Measurements from ENCODE around the gene CPED1. TPM values are rescaled to one million over a fixed set of nuclear protein-coding genes. Genes with fewer than 3 reads are reported as not detected.

The CPED1 gene
- total RNA-seq, 1 experiment from 2014 or later: 1.8 TPM

DNA sequence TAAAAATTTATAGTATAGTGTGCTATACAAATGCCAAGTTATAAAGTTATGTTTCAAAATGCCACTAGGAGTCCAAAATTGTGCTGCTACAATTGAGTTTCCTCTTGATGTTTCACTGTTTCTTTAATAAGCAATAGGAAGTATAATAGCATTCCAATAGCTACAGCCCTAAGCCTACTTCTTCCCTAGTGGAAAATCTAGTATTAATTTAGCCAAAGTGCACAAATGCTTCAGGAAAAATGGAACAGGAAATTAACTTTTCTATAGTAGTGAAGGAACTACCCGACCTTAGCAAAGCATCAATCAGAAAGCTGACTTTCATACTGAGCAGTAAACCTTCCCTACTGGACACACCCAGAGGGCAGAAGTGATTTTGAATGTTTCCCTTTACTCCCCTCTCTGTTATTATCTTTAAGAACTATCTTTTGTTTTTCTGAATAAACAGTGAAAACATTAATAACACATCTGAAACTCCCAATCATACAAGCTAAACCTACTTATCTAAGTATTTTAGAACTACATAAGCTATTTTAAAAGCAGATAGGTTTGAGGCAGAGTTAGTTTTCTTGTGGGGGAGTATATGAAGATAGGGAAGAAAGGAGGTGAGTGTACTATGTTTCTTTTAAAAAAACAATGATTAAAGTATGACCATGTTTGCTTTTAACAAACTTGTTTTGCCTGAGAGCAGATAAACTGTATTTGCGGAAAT, 13.7 kb downstream of the CPED1 start:
- TF ChIP-seq EZH2 (IDR thresholded peaks at IDR 0.05; ENCODE audit: low read length, unreplicated experiment): no peak
- TF ChIP-seq, protein P1, sequence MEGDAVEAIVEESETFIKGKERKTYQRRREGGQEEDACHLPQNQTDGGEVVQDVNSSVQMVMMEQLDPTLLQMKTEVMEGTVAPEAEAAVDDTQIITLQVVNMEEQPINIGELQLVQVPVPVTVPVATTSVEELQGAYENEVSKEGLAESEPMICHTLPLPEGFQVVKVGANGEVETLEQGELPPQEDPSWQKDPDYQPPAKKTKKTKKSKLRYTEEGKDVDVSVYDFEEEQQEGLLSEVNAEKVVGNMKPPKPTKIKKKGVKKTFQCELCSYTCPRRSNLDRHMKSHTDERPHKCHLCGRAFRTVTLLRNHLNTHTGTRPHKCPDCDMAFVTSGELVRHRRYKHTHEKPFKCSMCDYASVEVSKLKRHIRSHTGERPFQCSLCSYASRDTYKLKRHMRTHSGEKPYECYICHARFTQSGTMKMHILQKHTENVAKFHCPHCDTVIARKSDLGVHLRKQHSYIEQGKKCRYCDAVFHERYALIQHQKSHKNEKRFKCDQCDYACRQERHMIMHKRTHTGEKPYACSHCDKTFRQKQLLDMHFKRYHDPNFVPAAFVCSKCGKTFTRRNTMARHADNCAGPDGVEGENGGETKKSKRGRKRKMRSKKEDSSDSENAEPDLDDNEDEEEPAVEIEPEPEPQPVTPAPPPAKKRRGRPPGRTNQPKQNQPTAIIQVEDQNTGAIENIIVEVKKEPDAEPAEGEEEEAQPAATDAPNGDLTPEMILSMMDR (conservative IDR thresholded peaks at IDR 0.05; ENCODE audit: low read depth, low read length): no peak; the same call in 1 of the 2 replicates
- TF ChIP-seq EZH2phosphoT487 (IDR thresholded peaks at IDR 0.05; ENCODE audit: borderline replicate concordance, low read length): no peak
- no peaks in the 10 kb centered on the region for H4K20me1 ChIP-seq (ENCODE audit: low read length)
- no peaks in the 10 kb centered on the region for H3K36me3 ChIP-seq (ENCODE audit: low read depth, low read length)
- no peaks in the 10 kb centered on the region for H3K79me2 ChIP-seq (ENCODE audit: low read length)
- no peaks in the 10 kb centered on the region for H3K27me3 ChIP-seq (ENCODE audit: low read length)
- H3F3A ChIP-seq (ENCODE audit: low read length, unreplicated experiment): no peaks in the 10 kb centered on the region
- peak overlapping the region; percentile 8; the same call in 1 of the 2 replicates for H2AFZ ChIP-seq (ENCODE audit: low read length)
- peak overlapping the region; percentile 23 for H3K9ac ChIP-seq (ENCODE audit: low read length)
- ChIA-PET CTCF (interaction anchor here (0.6 to 1.5 kb wide), 5 partner anchors 14 to 106 kb away, joined by 3 to 8 read pairs (median 4); partner anchors contain the start of genes CPED1 and ING3), POLR2A (ENCODE audit: unreplicated experiment) (interaction anchor here (0.6 to 0.7 kb wide), 2 partner anchors 21 to 100 kb away, joined by 3 read pairs; no protein-coding TSS in a partner anchor)
- intact Hi-C loops (cut with micrococcal nuclease): loop anchor here (1.0 to 2.0 kb wide), 4 partner anchors 14 to 79 kb away; partner anchors contain the start of gene CPED1
- H3K4me3 ChIP-seq (ENCODE audit: low read length): peak overlapping the region; percentile 43
- H3K9me2 ChIP-seq (replicated peaks; ENCODE audit: low read length): no peaks in the 10 kb centered on the region
- no peaks in the 10 kb centered on the region for H3K9me3 ChIP-seq (ENCODE audit: low read length)
- ATAC-seq (peak; percentile 86), DNase-seq (peak; percentile 47)
- no TSS peak for BruUV-seq (replicated peaks)
- H3K4me2 ChIP-seq (ENCODE audit: low read length): peak overlapping the region; percentile 73
- peaks cover 30% of the 10 kb centered on the region for H3K4me1 ChIP-seq (ENCODE audit: insufficient read depth, low read length)
- H3K27ac ChIP-seq (ENCODE audit: low read length): peak overlapping the region; percentile 81

DNA sequence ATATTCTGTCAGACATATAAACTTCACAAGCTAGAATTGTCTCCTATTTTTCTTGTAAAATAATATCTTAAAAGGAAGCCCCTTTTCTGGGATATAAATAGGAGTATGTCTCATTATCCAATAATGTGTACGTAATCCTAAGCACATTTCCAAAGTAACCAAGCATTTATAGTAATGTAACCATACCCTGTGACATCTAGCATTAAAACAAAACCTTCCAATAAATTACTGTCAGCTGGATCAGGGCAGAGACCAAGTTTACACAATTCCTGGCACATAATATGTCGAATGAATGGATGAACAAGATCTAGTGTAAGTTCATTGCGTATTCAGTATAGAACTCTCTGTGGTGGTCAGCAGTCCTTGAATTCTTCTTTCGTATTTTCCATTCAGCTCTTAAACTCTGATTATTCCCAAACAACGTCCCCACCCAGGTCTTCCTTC, 14.3 kb downstream of the CPED1 start:
- DNase-seq: peak; percentile 77
- peak overlapping the region; percentile 81 for H3K27ac ChIP-seq (ENCODE audit: low read length)
- H3F3A ChIP-seq (ENCODE audit: low read length, unreplicated experiment): no peaks in the 10 kb centered on the region
- H3K9me2 ChIP-seq (replicated peaks; ENCODE audit: low read length): no peaks in the 10 kb centered on the region
- H3K9ac ChIP-seq (ENCODE audit: low read length): peak overlapping the region; percentile 4; the same call in 1 of the 2 replicates
- no peaks in the 10 kb centered on the region for H4K20me1 ChIP-seq (ENCODE audit: low read length)
- peaks cover 29% of the 10 kb centered on the region for H3K4me1 ChIP-seq (ENCODE audit: insufficient read depth, low read length)
- intact Hi-C loops (cut with micrococcal nuclease): loop anchor here (1.0 to 2.0 kb wide), 4 partner anchors 14 to 79 kb away; partner anchors contain the start of gene CPED1
- no TSS peak for BruUV-seq (replicated peaks)
- ChIA-PET POLR2A (ENCODE audit: unreplicated experiment) (interaction anchor here (0.6 to 0.7 kb wide), 3 partner anchors 21 to 100 kb away, joined by 3 read pairs; no protein-coding TSS in a partner anchor), CTCF (interaction anchor here (0.7 to 1.5 kb wide), 3 partner anchors 63 to 105 kb away, joined by 3 to 5 read pairs (median 4); no protein-coding TSS in a partner anchor)
- no peaks in the 10 kb centered on the region for H3K27me3 ChIP-seq (ENCODE audit: low read length)
- peak overlapping the region; percentile 73 for H3K4me2 ChIP-seq (ENCODE audit: low read length)
- TF ChIP-seq EZH2phosphoT487 (IDR thresholded peaks at IDR 0.05; ENCODE audit: borderline replicate concordance, low read length): no peak
- TF ChIP-seq EZH2 (IDR thresholded peaks at IDR 0.05; ENCODE audit: low read length, unreplicated experiment): no peak
- TF ChIP-seq, protein P1 (conservative IDR thresholded peaks at IDR 0.05; ENCODE audit: low read depth, low read length): no peak
- no peak overlapping the region for H2AFZ ChIP-seq (ENCODE audit: low read length)
- peak overlapping the region; percentile 43; the same call in 1 of the 2 replicates for H3K4me3 ChIP-seq (ENCODE audit: low read length)
- H3K79me2 ChIP-seq (ENCODE audit: low read length): no peaks in the 10 kb centered on the region
- H3K9me3 ChIP-seq (ENCODE audit: low read length): no peaks in the 10 kb centered on the region
- ATAC-seq: peak; percentile 83
- no peaks in the 10 kb centered on the region for H3K36me3 ChIP-seq (ENCODE audit: low read depth, low read length)

Data from PC-3 (cell line).